DOHH2 (cell line): ENCODE results near the gene LYPD6B.

Experiments used
- H3F3A ChIP-seq: fragments of 200-600 bp; sonication (generic), shearing (Covaris generic); 2 replicates; pipeline ENCODE4 v1.6.0; 2016; ENCODE audit warnings: antibody characterized with exemption, mild to moderate bottlenecking; ENCODE audit not compliant: control insufficient read depth, insufficient read depth
- H3K27ac ChIP-seq: fragments of 200-600 bp; sonication (generic); 2 replicates; pipeline ENCODE4 v1.5.1; 2014; ENCODE audit warnings: low read depth, mild to moderate bottlenecking, low read length, moderate library complexity
- H3K27me3 ChIP-seq: fragments of 200-600 bp; sonication (generic); 2 replicates; pipeline ENCODE4 v1.6.1; 2014; ENCODE audit warnings: mild to moderate bottlenecking, low read length, mixed read lengths; ENCODE audit not compliant: control insufficient read depth
- H3K36me3 ChIP-seq: fragments of 200-600 bp; sonication (generic); 2 replicates; pipeline ENCODE4 v1.6.1; 2014; ENCODE audit warnings: mild to moderate bottlenecking, low read length, moderate library complexity, mixed read lengths; ENCODE audit not compliant: control insufficient read depth
- H3K4me1 ChIP-seq: fragments of 200-600 bp; sonication (generic); 2 replicates; pipeline ENCODE4 v1.6.1; 2014; ENCODE audit warnings: mild to moderate bottlenecking, low read length, mixed read lengths; ENCODE audit not compliant: control insufficient read depth
- H3K4me2 ChIP-seq: fragments of 200-600 bp; sonication (generic); 2 replicates; pipeline ENCODE4 v1.6.0; 2014; ENCODE audit warnings: mild to moderate bottlenecking, low read length, moderate library complexity
- H3K4me3 ChIP-seq: fragments of 200-600 bp; sonication (generic); 2 replicates; pipeline ENCODE4 v1.5.1; 2014; ENCODE audit warnings: mild to moderate bottlenecking, low read length, mixed read lengths
- H3K79me2 ChIP-seq: fragments of 200-600 bp; sonication (generic); 2 replicates; pipeline ENCODE4 v1.6.1; 2014; ENCODE audit warnings: mild to moderate bottlenecking, low read length, mixed read lengths; ENCODE audit not compliant: control insufficient read depth
- H3K9me2 ChIP-seq: fragments of 200-600 bp; sonication (generic); replicated peaks from 2 replicates; pipeline ENCODE4 v1.6.1; 2014; ENCODE audit warnings: mild to moderate bottlenecking, low read length, mixed read lengths; ENCODE audit not compliant: control insufficient read depth
- H3K9me3 ChIP-seq: fragments of 200-600 bp; sonication (generic); 2 replicates; pipeline ENCODE4 v1.6.1; 2014; ENCODE audit warnings: antibody characterized with exemption, low read length, mixed read lengths; ENCODE audit not compliant: control insufficient read depth, insufficient read depth
- H4K20me1 ChIP-seq: fragments of 200-600 bp; sonication (generic); 2 replicates; pipeline ENCODE4 v1.6.0; 2014; ENCODE audit warnings: low read depth, mild to moderate bottlenecking, antibody characterized with exemption, low read length, moderate library complexity; ENCODE audit not compliant: control insufficient read depth, insufficient read depth
- CTCF ChIP-seq: fragments of 200-600 bp; sonication (generic); IDR thresholded peaks from one replicate; pipeline ENCODE4 v1.5.1; 2014; ENCODE audit warnings: antibody characterized with exemption, mild to moderate bottlenecking, low read depth, low read length; ENCODE audit not compliant: poor library complexity, severe bottlenecking
- EZH2phosphoT487 ChIP-seq: fragments of 200-600 bp; sonication (generic); IDR thresholded peaks from 2 replicates; pipeline ENCODE4 v1.6.1; 2017; ENCODE audit warnings: borderline replicate concordance, mild to moderate bottlenecking, antibody characterized with exemption, low read length, moderate library complexity, mixed read lengths

Gene LYPD6B

GRCh38 chr2:148996805-148997204, 41.7 kb upstream of the LYPD6B start:
- Histone ChIP-seq H4K20me1 (no peaks in the 10 kb centered on the region), H3K27me3 (no peaks in the 10 kb centered on the region), H3K36me3 (peaks cover 3% of the 10 kb centered on the region; the same call in 1 of the 2 replicates), H3F3A (no peaks in the 10 kb centered on the region), H3K27ac (no peak overlapping the region), H3K4me2 (no peak overlapping the region), H3K4me1 (no peaks in the 10 kb centered on the region), H3K4me3 (no peak overlapping the region), H3K79me2 (no peaks in the 10 kb centered on the region), H3K9me2 (no peaks in the 10 kb centered on the region), H3K9me3 (no peaks in the 10 kb centered on the region)
- TF ChIP-seq EZH2phosphoT487 (no peak), CTCF (no peak)

- H3K36me3 ChIP-seq: no peaks in the 10 kb centered on the region; the same call in 1 of the 2 replicates
- H3K79me2 ChIP-seq: no peaks in the 10 kb centered on the region
- H3K27ac ChIP-seq: no peak overlapping the region
- H4K20me1 ChIP-seq: no peaks in the 10 kb centered on the region
- no peaks in the 10 kb centered on the region for H3F3A ChIP-seq
- no peak overlapping the region for H3K4me2 ChIP-seq
- H3K4me3 ChIP-seq: no peak overlapping the region
- H3K9me2 ChIP-seq: no peaks in the 10 kb centered on the region
- no peaks in the 10 kb centered on the region for H3K9me3 ChIP-seq
- no peaks in the 10 kb centered on the region for H3K4me1 ChIP-seq
- no peaks in the 10 kb centered on the region for H3K27me3 ChIP-seq
- no peak for TF ChIP-seq CTCF
These were observed 40.2 kb upstream of the LYPD6B start for GRCh38 chr2:148998165-148998830.

GRCh38 chr2:148998831-148999200, 39.7 kb upstream of the LYPD6B start:
- Histone ChIP-seq H3K9me3 (no peaks in the 10 kb centered on the region), H3F3A (no peaks in the 10 kb centered on the region), H3K4me2 (no peak overlapping the region), H3K9me2 (no peaks in the 10 kb centered on the region), H3K4me3 (no peak overlapping the region), H3K27me3 (no peaks in the 10 kb centered on the region), H3K27ac (no peak overlapping the region), H4K20me1 (no peaks in the 10 kb centered on the region), H3K4me1 (no peaks in the 10 kb centered on the region), H3K36me3 (no peaks in the 10 kb centered on the region), H3K79me2 (no peaks in the 10 kb centered on the region)
- TF ChIP-seq CTCF (no peak), EZH2phosphoT487 (no peak)
